ENCODE data around the gene RIMBP2.

The RIMBP2 gene

DNA sequence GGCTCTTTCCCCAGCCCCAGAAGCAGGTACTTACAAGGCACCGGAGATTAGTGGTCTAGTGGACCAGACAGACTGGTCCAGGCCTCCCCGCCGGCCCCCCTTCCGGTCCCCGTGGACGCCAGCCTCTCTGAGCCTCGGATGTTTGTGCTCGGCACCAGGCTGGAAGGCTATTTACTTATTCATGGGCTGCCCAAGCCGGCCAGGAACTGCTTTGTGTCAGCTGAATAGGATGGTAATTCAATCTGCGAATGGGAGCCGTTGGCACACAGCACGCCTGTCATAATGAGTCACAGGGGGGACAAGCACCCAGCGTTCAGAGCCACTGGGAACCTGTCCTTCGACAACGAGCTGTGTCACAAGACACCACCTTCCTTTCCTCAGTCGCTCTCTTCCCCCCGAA, 82.3 kb downstream of the RIMBP2 start:
- no peak for DNase-seq (ENCODE audit: low spot score)

DNA sequence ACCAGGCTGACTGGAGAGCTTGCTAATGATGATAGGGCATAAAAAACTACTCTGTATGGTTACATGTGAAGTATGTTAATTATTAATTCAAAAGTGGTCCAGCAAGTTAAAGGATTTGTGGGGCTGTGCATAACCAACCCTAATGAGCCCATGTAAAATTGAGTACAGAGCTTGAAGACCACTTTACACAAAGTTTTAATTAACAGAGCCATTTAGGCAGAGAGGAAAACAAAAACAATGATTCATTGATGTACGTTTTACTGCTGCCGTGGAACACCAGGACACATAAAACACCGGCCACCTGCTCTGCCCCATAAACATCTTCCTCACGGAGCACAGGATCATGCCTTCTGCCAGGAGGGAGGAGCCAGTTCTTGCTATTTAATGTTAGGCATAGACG, 83.5 kb downstream of the RIMBP2 start:
- DNase-seq (ENCODE audit: low spot score): no peak

DNA sequence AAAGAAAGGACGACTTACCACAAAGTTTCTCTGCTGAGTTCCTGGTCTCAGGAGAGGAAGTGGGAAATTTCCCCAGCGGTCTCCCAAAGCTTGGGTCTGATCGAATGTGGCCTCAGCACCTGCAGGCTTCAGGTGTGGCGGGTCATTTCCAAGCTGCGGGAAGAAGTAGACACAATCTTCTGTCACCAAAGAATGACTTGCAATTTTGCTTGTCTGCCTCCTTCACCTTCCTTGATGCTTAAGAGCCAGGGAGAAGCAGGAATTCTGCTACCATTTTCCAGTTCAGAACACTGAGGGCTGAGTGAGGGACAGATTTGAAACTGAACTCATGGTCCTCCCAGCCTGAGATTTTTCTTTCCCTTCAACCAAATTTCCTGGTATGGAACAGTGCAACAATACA, 87.8 kb downstream of the RIMBP2 start:
- DNase-seq (ENCODE audit: low spot score): no peak

DNA sequence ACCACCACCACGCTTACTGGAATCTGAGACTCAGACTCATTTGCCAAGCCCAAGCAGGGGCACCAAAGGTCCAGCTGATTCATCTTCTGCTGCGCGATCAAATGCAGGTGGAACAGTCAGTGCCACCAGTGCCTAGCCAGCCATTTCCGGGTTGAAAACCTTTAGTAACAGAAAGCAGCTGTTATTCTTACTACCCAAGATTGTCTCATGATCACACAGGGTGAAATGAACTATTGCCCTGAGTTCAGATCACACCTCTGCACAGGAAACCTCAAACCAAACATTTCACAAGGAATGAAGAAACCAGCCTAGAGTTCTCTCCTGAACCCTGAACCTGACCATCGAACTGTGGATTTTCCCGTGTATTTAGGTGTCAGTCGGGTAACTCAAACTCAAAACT, 88.9 kb downstream of the RIMBP2 start:
- DNase-seq (ENCODE audit: low spot score): no peak

DNA sequence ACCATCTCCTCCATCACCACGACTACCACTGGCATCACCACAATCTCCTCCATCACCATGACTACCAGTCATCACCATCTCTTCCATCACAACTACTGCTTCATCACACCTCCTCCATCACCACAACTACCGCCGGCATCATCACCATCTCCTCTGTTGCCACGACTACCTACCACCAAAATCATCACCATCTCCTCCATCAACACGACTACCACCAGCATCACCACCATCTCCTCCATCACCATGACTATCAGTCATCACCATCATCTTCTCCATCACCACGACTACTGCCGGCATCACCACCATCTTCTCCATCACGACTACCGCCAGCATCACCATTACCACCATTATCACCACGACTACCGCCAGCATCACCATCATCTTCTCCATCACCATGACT, 89.5 kb downstream of the RIMBP2 start:
- DNase-seq (ENCODE audit: low spot score): no peak

DNA sequence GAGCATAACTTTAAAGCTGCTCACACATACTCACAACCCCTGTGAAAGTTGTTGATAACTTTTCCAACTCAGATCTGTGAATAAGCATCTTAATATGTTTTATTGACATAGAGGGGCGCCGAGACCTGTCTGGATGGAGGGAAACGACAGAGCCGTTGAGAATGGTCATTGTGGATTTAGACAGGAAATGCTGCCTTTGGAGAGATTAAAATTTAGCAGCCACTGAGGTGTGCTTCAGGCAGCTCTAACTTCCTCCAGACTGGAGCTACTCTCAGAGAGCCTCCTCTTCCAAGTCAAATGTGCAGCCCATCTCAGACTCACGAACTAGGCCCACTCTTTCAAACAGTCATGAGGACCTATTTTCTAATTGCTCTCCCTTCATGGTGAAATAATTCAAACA, 90.9 kb downstream of the RIMBP2 start:
- DNase-seq (ENCODE audit: low spot score): no peak

DNA sequence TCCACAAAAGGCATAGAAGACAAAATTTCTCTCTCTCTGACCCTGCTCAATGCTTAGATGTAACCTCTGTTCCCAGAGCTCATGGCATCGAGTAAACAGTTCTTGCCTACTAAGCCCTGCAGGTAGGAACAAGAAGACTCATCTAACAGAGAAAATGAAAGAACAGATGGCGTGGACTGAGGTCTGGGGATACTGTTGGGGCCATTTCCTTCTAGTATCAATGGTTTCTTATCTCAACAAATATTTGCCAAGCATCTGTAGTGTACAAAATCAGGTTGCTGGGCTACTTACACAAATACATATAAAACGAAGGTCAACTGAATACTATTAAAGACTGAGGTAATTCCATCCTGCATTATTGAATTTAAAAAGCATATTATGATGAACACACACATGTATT, 93.3 kb downstream of the RIMBP2 start:
- DNase-seq (ENCODE audit: low spot score): no peak

DNA sequence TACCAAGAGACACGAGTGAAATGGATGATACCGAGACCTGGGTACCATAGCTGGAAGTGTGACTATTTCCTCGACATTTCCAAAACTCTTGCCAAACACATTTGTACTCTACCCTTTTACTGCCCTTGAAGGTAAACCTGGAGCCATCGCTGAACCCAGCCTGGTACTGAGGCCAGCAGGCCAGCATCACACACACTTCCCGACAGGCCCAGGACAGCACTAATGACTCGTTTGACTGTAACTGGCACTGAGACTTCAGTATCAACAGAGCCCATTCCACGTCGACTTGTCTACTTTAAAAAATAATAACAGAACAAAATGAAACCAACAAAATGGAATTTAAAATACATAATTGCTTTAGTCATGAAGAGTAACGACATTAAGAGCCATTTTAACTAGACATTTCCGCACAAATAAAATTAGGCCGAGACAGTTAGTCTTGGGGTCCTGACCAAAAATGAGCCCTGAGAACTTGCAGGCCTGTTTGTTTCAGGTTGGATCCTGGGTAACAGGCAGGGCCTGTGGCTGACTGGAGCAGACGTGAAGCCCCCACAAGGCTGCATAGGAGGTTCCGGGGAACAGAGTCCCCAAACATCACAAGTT, 94.3 kb downstream of the RIMBP2 start:
- DNase-seq (ENCODE audit: low spot score): no peak

DNA sequence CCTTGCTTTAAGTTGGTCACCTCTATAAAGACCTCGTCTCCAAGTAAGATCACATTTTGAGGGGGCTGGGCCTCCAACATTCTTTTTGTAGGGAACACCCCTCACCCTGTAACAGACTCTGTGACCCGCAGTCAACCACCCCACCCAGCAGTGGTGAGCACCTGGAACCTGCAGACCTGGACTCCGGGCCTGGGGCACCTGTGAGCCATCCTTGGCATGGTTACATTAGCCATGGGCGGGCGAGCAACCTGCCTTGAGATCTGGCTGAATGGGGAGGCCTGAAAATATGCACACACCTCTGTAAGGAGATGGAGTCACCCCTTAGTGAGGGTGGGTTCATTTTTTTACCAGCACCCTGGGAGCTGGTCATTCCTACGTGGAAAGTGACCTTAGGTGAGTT, 95.3 kb downstream of the RIMBP2 start:
- DNase-seq (ENCODE audit: low spot score): no peak

DNA sequence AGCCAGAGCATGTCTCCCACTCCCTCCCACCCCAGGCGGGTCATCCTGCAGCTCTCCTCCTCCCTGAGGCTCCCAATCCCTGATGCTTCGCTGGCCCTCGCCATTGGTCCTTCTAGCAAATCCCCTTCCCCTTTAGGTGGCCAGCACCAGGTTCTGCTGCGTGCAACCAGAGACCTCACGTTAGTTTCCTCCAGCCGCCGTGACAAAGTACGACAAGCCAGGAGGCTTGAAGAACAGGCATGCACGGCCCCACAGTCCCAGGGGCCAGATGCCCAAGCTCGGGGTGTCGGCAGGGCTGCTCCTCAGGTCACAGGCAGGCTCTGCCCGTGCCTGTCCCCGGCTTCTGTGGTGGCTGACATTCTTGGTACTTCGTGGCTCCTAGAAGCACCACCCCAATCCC, 95.8 kb downstream of the RIMBP2 start:
- no peak for DNase-seq (ENCODE audit: low spot score)

DNA sequence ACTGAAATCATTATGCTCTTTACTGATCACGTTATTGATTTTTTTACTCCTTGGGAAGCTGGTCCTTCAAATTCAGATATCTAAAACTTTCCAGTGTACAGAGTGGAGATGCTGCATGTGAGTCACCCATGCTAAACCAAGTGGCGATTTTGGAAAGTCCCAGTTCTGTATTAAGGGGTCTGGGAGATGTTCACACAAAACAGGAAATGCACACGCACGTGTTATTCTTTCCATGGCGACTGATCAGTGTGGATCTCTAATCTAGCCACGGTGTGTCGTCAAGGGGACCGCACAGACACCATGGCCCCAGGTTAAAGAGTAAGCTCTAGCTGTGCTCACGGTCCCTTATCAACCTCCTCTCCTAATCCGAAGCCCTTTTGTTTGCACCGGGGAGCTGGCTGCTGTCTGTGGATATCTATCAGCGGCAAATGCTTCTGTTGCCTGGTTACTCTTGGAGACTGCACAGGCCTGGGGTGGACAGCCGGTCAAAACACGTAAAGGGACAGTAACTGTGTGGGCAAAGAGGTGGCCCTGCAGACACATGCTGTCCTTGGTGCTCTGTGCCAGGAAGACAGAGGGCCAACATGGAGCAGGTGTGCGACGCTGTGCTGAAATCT, 96.6 kb downstream of the RIMBP2 start:
- no peak for DNase-seq (ENCODE audit: low spot score)

DNA sequence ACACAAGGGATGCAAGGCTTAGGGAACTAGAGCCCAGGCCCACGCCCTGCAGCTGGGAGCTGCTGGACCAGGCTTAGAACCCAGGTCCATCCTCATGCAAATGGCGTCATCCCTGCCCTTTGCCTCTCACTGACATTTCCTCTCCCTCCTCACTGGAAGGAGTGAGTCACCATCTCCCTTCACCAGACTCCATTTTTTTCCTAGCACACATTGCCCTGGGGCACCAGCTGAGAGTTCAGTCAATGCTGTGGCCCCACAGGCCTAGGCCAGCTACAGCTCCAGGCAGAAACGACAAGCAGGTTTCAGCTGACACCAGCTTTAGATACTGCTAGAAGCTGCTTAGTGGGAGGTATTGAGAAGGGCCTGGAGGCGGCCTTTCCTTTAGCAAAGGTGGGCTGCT, 98.9 kb downstream of the RIMBP2 start:
- DNase-seq (ENCODE audit: low spot score): no peak

DNA sequence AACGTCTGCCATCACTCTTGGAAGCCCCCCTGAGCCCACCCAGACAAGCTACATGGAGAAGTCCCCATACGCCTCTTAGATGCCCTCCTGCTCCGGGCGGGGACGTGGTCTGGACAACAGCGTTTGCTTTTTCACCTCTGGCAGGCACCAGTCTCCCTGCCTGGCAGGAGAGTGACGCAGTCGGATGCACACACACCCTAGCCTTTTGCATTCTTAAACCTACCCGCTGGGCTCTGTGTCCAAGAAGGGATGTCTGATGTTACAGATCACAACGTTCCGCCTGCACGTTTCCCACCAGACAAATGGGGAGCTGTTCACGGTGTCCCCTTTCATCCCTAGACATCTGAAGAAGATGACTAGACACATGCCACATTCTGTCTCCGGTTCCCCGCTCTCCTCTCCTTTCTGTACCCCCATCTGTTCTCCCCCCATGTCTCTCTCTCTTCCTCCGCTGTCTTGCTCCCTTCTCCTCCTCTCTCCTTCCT, 100.2 kb downstream of the RIMBP2 start:
- DNase-seq (ENCODE audit: low spot score): no peak

DNA sequence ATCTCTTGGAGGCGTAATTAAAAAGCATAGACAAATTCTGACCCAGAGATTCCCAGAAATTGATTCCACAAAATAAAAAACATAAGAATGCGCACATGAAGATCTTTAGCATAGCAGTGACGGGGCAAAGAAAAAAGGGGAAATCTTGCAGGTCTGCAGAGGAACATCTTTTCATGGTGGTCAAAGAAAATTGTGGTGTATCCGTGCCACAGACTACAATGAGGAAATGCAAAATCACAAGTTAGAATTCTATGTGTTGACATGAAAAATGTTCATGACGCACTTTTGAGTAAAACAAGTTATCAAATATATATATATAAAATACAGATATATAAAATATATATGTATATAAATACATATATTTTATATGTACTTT, 101.6 kb downstream of the RIMBP2 start:
- no peak for DNase-seq (ENCODE audit: low spot score)

DNA sequence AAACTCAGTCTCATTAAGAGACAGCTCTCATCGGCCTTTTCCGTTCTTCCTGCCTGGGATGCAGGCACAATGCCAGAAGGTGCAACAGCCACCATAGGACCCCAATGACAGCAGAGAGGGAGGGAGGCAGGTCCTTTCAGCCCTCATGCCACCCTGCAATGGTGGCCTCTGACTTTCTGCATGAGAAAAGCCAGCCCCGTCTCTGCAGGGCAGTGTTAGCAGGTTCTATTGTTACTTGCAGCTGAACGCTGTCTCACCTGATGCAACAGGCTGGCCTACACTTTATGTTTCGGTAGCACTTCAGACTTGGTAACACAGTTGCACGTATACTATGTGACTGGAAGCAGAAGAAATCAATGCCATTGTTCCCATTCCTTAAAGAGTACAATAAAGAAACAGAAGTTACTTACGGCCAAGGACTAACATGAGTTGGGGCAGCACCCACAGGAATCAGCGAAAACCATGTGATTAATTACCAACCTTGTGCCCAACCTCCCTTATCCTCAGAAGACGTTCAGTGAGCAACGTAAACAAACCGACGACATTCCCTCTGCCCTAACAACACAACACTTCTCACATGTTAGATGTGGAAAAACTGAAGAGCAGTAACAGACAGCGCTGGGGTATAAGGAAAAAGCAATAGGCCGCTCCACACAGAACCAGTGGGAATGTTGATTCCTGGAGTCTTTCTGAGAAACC, 102.1 kb downstream of the RIMBP2 start:
- DNase-seq (ENCODE audit: low spot score): no peak

DNA sequence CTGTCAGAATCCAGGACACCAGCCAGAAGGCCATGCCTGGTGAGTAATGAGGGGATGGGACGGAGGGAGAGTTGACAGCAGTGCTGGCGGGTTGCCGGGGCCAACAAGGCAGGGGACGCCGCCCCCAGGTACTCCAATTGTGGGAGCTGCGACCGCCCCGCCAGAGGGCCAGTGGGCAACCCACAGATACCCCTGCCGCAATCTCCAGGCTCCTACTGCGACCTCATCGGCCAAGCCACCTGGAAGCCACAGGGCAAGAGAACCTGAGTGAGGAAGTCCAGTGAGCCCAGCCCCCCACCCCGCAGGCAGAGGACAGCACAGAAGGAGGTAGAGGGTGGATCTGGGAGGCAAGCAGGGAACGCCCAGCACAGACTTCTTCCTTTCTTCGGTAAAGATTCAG, 103.0 kb downstream of the RIMBP2 start:
- DNase-seq (ENCODE audit: low spot score): no peak

DNA sequence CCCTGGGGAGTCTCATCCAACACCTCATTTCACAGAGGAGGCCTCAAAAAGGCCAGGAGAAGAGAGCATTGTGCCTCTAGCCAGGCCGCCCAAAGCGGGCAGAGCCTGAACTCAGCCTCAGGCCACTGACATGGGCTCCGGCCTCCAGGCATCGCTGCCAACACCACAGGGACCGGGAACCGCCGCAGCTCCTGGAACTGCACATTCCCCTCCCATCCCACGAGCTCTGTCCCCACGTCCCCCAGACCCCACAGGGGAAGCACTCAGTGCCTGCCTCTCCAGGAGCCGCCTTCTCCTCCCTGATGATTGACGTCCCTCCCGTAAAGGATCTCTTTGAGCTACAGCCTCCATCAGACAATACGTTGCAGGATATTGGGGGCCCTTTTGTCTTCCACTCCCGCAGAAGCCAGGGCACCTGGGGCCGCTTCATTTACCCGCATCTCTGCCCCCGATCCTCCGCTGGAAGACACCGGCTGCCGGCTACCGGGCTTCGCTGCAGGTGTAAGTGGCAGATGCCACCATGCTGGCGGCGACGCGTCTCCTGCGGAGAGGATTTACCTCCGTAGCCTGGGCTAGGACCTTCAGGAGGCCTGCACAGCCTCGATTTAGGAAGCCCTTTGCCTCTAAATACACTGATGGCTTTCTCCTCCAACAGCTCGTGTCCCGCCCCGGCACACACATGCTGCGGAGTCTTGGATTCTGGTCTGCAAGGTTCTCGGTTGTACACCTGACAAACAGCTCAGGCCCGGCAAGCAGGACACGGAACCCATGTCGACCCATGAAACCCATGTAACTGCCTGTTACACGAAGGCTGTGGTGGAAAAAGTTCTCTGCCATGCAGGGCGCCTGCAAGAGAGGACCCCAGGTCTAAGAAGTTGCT, 104.8 kb downstream of the RIMBP2 start:
- no peak for DNase-seq (ENCODE audit: low spot score)

DNA sequence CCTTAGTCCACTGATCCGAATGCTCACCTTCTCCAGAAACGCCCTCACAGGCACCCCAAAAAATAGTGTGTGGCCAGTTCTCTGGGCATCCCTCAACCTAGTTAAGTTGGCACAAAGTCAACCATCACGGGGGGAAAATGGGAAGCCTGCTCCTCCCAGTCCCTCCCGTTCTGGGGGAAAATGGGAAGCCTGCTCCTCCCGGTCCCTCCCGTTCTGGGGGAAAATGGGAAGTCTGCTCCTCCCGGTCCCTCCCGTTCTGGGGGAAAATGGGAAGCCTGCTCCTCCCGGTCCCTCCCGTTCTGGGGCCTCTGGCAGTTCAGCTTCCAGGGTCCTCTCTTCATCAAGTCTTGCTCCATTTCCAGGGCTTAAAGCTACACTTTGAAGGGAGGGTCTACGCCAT, 106.1 kb downstream of the RIMBP2 start:
- no peak for DNase-seq (ENCODE audit: low spot score)

DNA sequence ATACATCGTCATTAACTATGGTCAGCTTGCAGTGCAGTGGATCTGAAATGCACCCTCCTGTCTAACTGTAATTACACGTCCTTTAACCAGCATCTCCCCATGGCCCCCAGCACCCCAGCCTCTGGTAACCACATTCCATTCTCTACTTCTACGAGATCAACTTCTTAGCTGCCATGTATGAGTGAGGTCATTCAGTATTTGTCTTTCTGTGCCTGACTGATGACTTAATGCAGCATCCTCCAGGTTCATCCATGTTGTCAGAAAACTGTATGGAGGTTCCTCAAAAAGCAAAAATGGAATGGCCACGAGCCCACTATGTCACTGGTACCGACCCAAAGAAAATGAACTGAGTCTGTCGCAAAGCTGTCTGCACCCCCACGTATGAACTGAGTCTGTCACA, 107.3 kb downstream of the RIMBP2 start:
- DNase-seq (ENCODE audit: low spot score): no peak

DNA sequence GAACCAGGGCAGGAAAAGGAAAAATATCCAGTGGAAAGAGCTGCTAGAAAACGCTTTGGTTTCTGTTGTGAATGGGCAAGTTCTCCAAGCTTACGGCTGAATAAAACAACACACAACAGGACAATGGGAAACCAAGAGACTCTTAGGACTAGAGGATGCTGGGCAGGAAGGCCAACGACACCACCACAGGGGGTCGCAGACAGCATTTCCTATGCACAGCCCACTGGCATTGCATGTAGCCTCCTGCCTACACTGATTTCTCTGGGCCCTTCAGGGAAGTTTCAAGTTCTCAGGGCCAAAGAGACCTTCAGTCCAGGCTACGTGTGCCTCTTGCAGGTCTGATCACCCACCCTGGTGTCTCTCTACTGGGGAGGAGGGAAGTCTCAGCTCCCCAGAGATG, 108.0 kb downstream of the RIMBP2 start:
- no peak for DNase-seq (ENCODE audit: low spot score)

DNA sequence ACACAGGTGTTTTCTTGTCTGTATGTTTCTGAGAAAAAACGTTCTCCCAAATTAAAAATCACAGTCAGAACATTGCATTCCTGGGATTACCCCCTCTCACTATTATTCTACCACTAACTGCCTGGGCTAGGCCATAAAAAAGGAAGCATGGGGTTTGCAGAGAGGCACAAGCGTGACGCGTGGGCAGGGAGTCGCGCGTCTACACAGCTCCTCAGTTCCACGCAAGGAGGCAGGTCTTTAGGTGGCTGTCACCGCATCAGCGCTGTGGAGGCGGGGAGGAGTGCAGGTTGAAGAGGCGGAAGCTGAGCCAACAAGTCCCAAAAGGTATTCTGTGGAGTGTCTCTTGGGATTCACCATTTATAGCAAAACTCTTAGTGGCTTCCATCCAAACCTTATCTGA, 109.9 kb downstream of the RIMBP2 start:
- no peak for DNase-seq (ENCODE audit: low spot score)

DNA sequence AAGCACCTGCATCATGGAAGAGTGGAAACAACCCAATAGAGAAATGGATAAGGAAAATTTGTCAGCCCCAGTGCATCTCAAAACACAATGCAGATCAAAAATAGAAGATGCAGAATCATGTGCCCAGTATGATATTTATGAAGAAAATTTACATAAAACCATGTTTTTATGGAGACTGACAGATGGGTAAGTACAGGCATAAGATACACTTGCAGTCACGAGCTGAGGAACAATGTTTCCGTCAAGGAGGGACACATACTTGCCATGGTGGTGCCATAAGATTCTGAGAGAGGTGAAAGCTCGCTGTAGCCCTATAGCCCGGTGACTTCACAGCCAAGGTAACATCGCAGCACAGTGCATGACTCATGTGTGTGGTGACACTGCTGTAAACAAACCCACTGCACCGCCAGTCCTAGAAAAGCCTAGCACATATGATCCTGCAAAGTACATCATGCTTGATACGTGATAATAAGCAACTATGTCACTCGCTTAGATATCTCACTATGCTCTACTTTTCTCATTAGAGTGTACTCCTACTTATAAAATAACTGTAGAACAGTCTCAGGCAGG, 112.6 kb downstream of the RIMBP2 start:
- no peak for DNase-seq (ENCODE audit: low spot score)

Data from NAMALWA (cell line).